ENCODE data around the gene SKAP1. TPM values are rescaled to one million over a fixed set of nuclear protein-coding genes. Genes with fewer than 3 reads are reported as not detected.
"Not testable (repeated sequence)": the region's sequence is repeated elsewhere in the genome, so short reads cannot be mapped to it uniquely, and the experiment has no call there.

The SKAP1 gene
- total RNA-seq, 4 donors from 2014 or later = 1.1 to 1.7 (median 1.2) TPM

DNA sequence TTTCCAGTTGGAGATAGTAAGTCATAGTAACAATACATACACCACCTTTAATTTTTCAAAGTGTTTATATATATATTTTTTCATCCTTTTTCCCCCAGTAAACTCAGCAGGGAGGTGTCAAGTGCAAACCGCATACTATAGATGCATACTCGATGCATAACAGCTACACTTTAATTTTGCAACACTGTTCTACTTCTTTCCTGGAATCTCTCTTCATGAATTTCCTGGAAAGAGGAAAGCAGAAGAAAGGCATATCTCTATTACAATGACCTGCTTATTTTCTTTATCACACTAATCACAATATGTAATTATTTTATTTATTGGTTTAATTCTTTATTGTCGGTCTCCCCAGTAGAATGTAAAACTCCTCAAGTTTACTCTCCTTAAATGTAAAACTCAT lies 182.4 kb downstream of the SKAP1 start:
- TF ChIP-seq POLR2A (IDR thresholded peaks at IDR 0.05; ENCODE audit: low read depth) = no peak
- no peak for TF ChIP-seq EP300 (IDR thresholded peaks at IDR 0.05)
- no peak for TF ChIP-seq POLR2AphosphoS5 (IDR thresholded peaks at IDR 0.05)
- no peak for TF ChIP-seq CTCF (IDR thresholded peaks at IDR 0.05)
- WGBS = 85% methylated on average over 3 of the region's 3 CpGs
- intact Hi-C loops (cut with DNase I) = no loop called here
- Histone ChIP-seq H3K4me3 (no peak overlapping the region), H3K27ac (replicated peaks in 1 of 4) (no peak overlapping the region), H3K4me1 (no peaks in the 10 kb centered on the region), H3K9me3 (no peaks in the 10 kb centered on the region), H3K27me3 (peaks cover 0 to 28% (median 2%) of the 10 kb centered on the region in 4 donors), H3K36me3 (no peaks in the 10 kb centered on the region)
- DNase-seq (ENCODE audit: extremely low spot score) = no peak

GRCh38 chr17:48247038-48247437 lies 183.0 kb downstream of the SKAP1 start:
- TF ChIP-seq EP300 (IDR thresholded peaks at IDR 0.05) = no peak
- TF ChIP-seq POLR2AphosphoS5 (IDR thresholded peaks at IDR 0.05) = no peak
- TF ChIP-seq CTCF (IDR thresholded peaks at IDR 0.05) = no peak
- no peak overlapping the region for H3K4me3 ChIP-seq
- peaks cover 0 to 22% (median 2%) of the 10 kb centered on the region in 4 donors for H3K27me3 ChIP-seq
- intact Hi-C loops (cut with DNase I) = no loop called here
- WGBS = 74% methylated on average over 1 of the region's 1 CpG
- no peak overlapping the region for H3K27ac ChIP-seq (replicated peaks in 1 of 4)
- H3K9me3 ChIP-seq = no peaks in the 10 kb centered on the region
- no peaks in the 10 kb centered on the region for H3K36me3 ChIP-seq
- peaks cover under 1 to 3% (median 2%) of the 10 kb centered on the region in 4 donors for H3K4me1 ChIP-seq
- DNase-seq (ENCODE audit: extremely low spot score) = no peak

GRCh38 chr17:48246612-48247011 lies 183.4 kb downstream of the SKAP1 start:
- TF ChIP-seq EP300 (IDR thresholded peaks at IDR 0.05) (no peak), POLR2AphosphoS5 (IDR thresholded peaks at IDR 0.05) (no peak), POLR2A (IDR thresholded peaks at IDR 0.05; ENCODE audit: low read depth) (no peak), CTCF (IDR thresholded peaks at IDR 0.05) (no peak)
- Histone ChIP-seq H3K27ac (replicated peaks in 1 of 4) (no peak overlapping the region), H3K27me3 (peaks cover 0 to 22% (median 2%) of the 10 kb centered on the region in 4 donors), H3K36me3 (no peaks in the 10 kb centered on the region), H3K4me3 (no peak overlapping the region), H3K9me3 (no peaks in the 10 kb centered on the region), H3K4me1 (peaks cover 5 to 8% (median 5%) of the 10 kb centered on the region in 4 donors)
- WGBS = 73% methylated on average over 2 of the region's 2 CpGs
- intact Hi-C loops (cut with DNase I) = no loop called here
- DNase-seq (ENCODE audit: extremely low spot score) = no peak

DNA sequence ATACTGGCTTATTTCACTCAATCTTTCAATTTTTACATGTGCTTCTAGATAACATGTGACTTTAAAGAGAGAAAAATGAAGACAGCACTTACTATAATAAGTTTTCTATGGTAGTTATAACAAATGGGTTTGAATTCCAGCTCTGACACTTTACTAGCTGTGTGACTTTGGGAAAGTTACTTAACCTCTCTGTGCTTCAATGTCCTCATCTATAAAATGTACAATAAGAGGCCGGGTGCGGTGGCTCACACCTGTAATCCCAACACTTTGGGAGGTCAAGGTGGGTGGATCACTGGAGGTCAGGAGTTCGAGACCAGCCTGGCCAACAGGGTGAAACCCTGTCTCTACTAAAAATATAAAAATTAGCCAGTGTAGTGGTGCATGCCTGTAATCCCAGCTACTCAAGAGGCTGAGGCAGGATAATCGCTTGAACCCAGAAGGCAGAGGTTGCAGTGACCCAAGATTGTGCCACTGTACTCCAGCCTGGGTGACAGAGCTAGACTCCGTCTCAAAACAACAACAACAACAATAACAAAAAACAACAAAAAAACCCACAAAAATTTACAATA lies 184.5 kb downstream of the SKAP1 start:
- Histone ChIP-seq H3K27me3 (peaks cover 0 to 19% (median 2%) of the 10 kb centered on the region in 4 donors), H3K4me1 (peaks cover 15 to 18% (median 16%) of the 10 kb centered on the region in 4 donors)
- H3K36me3 ChIP-seq; intact Hi-C loops (cut with DNase I); H3K4me3 ChIP-seq; H3K27ac ChIP-seq (replicated peaks in 1 of 4); H3K9me3 ChIP-seq; DNase-seq (ENCODE audit: extremely low spot score): not testable (repeated sequence)
- WGBS = 89% methylated on average over 5 of the region's 5 CpGs

GRCh38 chr17:48244814-48245213 lies 185.2 kb downstream of the SKAP1 start:
- Histone ChIP-seq H3K9me3 (no peaks in the 10 kb centered on the region), H3K27me3 (peaks cover 0 to 16% (median 2%) of the 10 kb centered on the region in 4 donors), H3K4me3 (no peak overlapping the region), H3K36me3 (no peaks in the 10 kb centered on the region), H3K27ac (replicated peaks in 1 of 4) (no peak overlapping the region), H3K4me1 (peaks cover 22 to 24% (median 23%) of the 10 kb centered on the region in 4 donors)
- DNase-seq (ENCODE audit: extremely low spot score) = no peak
- TF ChIP-seq EP300 (IDR thresholded peaks at IDR 0.05) (no peak), CTCF (IDR thresholded peaks at IDR 0.05) (no peak), POLR2A (IDR thresholded peaks at IDR 0.05; ENCODE audit: low read depth) (no peak), POLR2AphosphoS5 (IDR thresholded peaks at IDR 0.05) (no peak)
- 55% methylated on average over 1 of the region's 1 CpG for WGBS
- intact Hi-C loops (cut with DNase I) = no loop called here

All from esophagus muscularis mucosa (tissue), 4 donors.